ENCODE data around the gene TMEM128.
"Not testable (repeated sequence)": the region's sequence is repeated elsewhere in the genome, so short reads cannot be mapped to it uniquely, and the experiment has no call there.

TMEM128 gene

GRCh38 chr4:4248029-4248884, at the start of gene TMEM128:
Gene TMEM128, minus strand, starts transcription at chr4:4248223. Its CDS starts 21 bp downstream, at chr4:4248202.
- peak; percentile 89 for DNase-seq

DNA sequence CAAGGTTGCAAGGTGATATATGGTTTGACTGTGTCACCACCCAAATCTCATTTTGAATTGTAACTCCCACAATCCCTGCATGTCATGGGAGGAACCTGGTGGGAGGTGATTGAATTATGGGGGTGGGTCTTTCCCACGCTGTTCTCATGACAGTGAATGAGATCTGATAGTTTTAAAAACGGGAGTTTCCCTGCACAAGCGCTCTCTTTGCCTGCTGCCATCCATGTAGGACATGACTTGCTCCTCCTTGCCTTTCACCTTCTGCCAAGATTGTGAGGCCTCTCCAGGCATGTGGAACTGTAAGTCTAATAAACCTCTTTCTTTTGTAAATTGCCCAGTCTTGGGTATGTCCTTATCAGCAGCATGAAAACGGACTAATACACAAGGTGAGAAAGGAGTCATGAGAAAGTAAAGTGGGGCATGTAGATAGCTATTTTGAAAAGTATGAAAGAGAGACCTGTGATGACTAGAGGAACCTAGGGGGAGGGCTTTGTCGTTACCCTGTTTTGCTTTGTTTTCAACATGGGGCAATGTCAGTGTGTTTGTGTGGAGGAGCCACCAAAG, 48.3 kb upstream of the TMEM128 start:
- no peak for DNase-seq

- DNase-seq, result no peak
Observed at GRCh38 chr4:4293279-4293678, 45.3 kb upstream of the TMEM128 start.

- peak; percentile 86 for DNase-seq
Observed at GRCh38 chr4:4289941-4290850, 42.2 kb upstream of the TMEM128 start, which contains the start of the genes LYAR and ZBTB49. Gene LYAR, minus strand, starts transcription at chr4:4290154. Its CDS starts 6,412 bp downstream, at chr4:4283742. Gene ZBTB49, plus strand, starts transcription at chr4:4290251. Its CDS starts 9,695 bp downstream, at chr4:4299946.

GRCh38 chr4:4289597-4289940, 41.5 kb upstream of the TMEM128 start:
- no peak for DNase-seq

GRCh38 chr4:4289055-4289454, 41.0 kb upstream of the TMEM128 start:
- DNase-seq, result no peak

DNA sequence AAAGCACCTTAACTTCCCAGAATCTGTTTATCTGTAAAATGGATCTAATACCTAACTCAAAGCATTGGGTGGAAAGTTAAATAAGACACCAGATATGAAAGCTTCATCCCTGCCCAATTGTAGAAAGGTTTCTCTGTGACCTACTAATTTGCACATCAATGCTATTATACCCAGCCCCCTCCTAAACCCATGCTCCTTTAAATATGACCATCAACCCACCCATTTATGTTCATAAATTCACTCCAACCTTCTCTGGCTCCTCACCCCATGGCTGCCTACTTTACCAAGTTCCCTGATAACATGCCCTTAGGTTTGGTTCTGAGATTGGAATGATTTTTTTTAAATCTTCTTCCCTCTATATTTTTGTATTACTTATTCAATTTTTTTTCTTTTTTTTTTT, 40.1 kb upstream of the TMEM128 start:
- DNase-seq, result no peak

- no peak for DNase-seq
Observed at GRCh38 chr4:4284827-4285618, 37.0 kb upstream of the TMEM128 start.

- DNase-seq, result no peak
Observed at GRCh38 chr4:4281787-4282186, 33.8 kb upstream of the TMEM128 start.

- no peak for DNase-seq
Observed at GRCh38 chr4:4277531-4277930, 29.5 kb upstream of the TMEM128 start.

GRCh38 chr4:4274226-4274625, 26.2 kb upstream of the TMEM128 start:
- no peak for DNase-seq

DNA sequence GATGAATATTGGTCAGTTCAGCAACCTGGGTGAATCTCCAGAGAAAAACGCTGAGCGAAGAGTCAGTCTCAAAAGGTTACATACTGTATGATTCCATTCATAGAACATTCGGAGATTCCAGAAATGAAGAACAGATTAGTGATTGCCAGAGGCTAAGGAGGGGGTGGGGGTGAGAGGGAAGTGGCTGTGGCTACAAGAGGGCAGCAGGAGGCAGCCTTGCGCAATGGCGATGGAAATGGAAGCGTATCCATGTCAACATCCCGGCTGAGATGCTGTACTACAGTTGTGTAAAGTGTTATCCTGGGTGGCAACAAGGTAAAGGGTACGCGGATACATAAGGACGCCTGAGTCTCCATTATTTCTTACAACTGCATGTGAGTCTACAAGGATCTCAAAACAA, 23.9 kb upstream of the TMEM128 start:
- DNase-seq, result no peak

GRCh38 chr4:4270529-4270928, 22.5 kb upstream of the TMEM128 start:
- DNase-seq, result no peak

GRCh38 chr4:4269856-4270255, 21.8 kb upstream of the TMEM128 start:
- DNase-seq, result no peak

- no peak for DNase-seq
Observed at GRCh38 chr4:4269331-4269731, 21.3 kb upstream of the TMEM128 start.

DNA sequence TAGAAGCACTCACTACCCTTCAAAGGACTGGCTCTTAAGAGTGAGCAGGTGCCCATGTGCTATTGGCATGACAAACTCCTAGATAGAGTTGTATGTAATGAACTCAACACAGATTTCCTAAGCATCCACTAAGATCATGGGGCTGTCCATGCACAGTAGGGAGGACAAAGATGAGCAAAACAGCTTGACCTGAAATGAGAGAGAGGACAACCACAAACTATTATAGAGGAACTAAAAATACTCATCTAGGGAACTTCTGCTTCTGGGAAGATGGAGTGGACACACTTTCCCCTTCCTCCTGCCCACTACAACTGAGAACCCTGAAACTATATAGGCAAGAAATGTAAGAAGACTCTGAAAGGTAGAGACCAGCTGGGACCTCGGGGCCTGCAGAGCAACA, 20.8 kb upstream of the TMEM128 start:
- no peak for DNase-seq

DNA sequence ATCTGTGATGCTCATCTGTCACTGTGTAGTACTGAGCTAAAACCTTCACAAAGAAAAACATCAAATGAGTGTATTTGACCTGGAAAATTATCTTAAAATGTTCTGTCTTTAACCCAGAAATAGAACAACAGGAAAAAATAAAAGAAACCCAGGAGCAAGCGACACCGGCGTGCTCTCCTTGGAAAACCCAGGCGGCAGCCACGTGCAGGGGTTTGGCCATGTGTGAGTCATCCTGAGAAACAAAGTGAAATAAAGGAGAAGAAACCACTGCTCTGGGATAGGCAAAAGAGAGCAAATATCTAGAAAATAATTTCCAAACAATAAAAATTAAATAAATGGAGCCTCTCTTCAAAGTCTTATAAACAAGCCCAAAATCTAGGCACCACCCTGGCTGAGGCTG, 20.0 kb upstream of the TMEM128 start:
- DNase-seq, result no peak

- DNase-seq, result no peak
Observed at GRCh38 chr4:4260185-4260751, 12.2 kb upstream of the TMEM128 start.

GRCh38 chr4:4259484-4260100, 11.6 kb upstream of the TMEM128 start:
- no peak for DNase-seq

GRCh38 chr4:4257705-4258104, 9.7 kb upstream of the TMEM128 start:
- not testable (repeated sequence) for DNase-seq

DNA sequence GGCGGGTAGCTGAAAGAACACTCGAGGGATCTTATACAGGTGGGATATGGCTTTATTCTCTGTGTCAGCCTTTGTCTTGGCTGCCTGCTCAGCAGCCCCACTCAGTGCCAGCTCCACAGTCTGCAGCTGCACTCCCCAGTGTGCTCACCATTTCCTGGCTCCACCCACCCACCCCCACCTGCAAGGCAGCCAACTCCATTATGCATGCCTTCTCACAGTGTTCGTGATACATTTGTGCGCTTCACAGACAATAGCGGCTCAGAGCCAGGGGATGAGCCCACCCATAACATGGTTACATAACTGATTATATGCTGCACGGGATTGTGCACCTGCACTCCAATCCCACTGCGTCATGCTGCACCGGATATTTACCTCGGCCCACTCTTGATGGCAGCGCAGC, 8.8 kb upstream of the TMEM128 start:
- no peak for DNase-seq

GRCh38 chr4:4254666-4255065, 6.6 kb upstream of the TMEM128 start:
- DNase-seq, result no peak
